GM21737 (cell line): ENCODE data around the gene KIAA1671.

Experiments used
- ATAC-seq: cut with Tn5 transposase; IDR thresholded peaks from one replicate; pipeline ENCODE4 v1.9.1; 2021; ENCODE audit warnings: mild to moderate bottlenecking, moderate library complexity; ENCODE audit not compliant: unreplicated experiment

The KIAA1671 gene

GRCh38 chr22:25109878-25110595 is 157.5 kb downstream of the KIAA1671 start:
- no peak for ATAC-seq

- ATAC-seq = no peak
Measured at GRCh38 chr22:25110596-25110845, 158.0 kb downstream of the KIAA1671 start.

- ATAC-seq = no peak
Measured at GRCh38 chr22:25110846-25111578, 158.5 kb downstream of the KIAA1671 start.

- no peak for ATAC-seq
Measured at GRCh38 chr22:25111579-25112517, 159.3 kb downstream of the KIAA1671 start.

- ATAC-seq = no peak
Measured at GRCh38 chr22:25112538-25113253, 160.2 kb downstream of the KIAA1671 start.

GRCh38 chr22:25113316-25113721 is 160.8 kb downstream of the KIAA1671 start:
- no peak for ATAC-seq

- no peak for ATAC-seq
Measured at GRCh38 chr22:25114369-25115362, 162.2 kb downstream of the KIAA1671 start.

GRCh38 chr22:25119609-25120008 is 167.1 kb downstream of the KIAA1671 start:
- no peak for ATAC-seq

GRCh38 chr22:25120093-25120561 is 167.6 kb downstream of the KIAA1671 start:
- no peak for ATAC-seq

- no peak for ATAC-seq
Measured at GRCh38 chr22:25120761-25121212, 168.3 kb downstream of the KIAA1671 start.

GRCh38 chr22:25122136-25122764 is 169.7 kb downstream of the KIAA1671 start:
- no peak for ATAC-seq

- ATAC-seq = no peak
Measured at GRCh38 chr22:25123677-25124076, 171.2 kb downstream of the KIAA1671 start.

GRCh38 chr22:25125693-25126357 is 173.3 kb downstream of the KIAA1671 start:
- ATAC-seq = no peak

GRCh38 chr22:25126510-25126909 is 174.0 kb downstream of the KIAA1671 start:
- ATAC-seq = no peak

- ATAC-seq = no peak
Measured at GRCh38 chr22:25127318-25127717, 174.8 kb downstream of the KIAA1671 start.

- no peak for ATAC-seq
Measured at GRCh38 chr22:25130462-25130861, 177.9 kb downstream of the KIAA1671 start.

- ATAC-seq = no peak
Measured at GRCh38 chr22:25131198-25131887, 178.8 kb downstream of the KIAA1671 start.

GRCh38 chr22:25134028-25134427 is 181.5 kb downstream of the KIAA1671 start:
- no peak for ATAC-seq
